Lung (tissue), 12 donors: ENCODE measurements around the gene TP53BP2. TPM values are rescaled to one million over a fixed set of nuclear protein-coding genes. Genes with fewer than 3 reads are reported as not detected.

Source experiments
- ATAC-seq: fragments of 200-7000 bp; cut with Tn5 transposase; one replicate; pipeline ENCODE4 v1.9.1; 2020; ENCODE audit warnings: moderate number of reproducible peaks; ENCODE audit not compliant: insufficient read depth, low FRiP score
- DNase-seq, 3 donors: peaks; one replicate each; pipeline ENCODE4 v3.0.0-alpha.2; 2013 to 2017
- H3K27ac ChIP-seq, 2 donors: one replicate each; pipeline ENCODE4 v1.5.1; 2013; ENCODE audit warnings: mild to moderate bottlenecking in 2 of 2, moderate library complexity in 2 of 2, control low read depth in 1 of 2, inconsistent platforms in 1 of 2, low read depth in 1 of 2, low read length in 1 of 2
- H3K27me3 ChIP-seq, 3 donors: one replicate each; pipeline ENCODE4 v1.5.1; 2013; ENCODE audit warnings: low read length in 2 of 3; ENCODE audit not compliant: control insufficient read depth in 3 of 3, insufficient read depth in 3 of 3
- H3K36me3 ChIP-seq, 4 donors: one replicate each; pipeline ENCODE4 v1.5.1; 2013; ENCODE audit warnings: low read length in 4 of 4, mild to moderate bottlenecking in 1 of 4, moderate library complexity in 1 of 4; ENCODE audit not compliant: control insufficient read depth in 4 of 4, insufficient read depth in 4 of 4
- H3K4me1 ChIP-seq, 5 donors: one replicate each; pipeline ENCODE4 v1.5.1; 2013; ENCODE audit warnings: low read length in 5 of 5, mild to moderate bottlenecking in 2 of 5, moderate library complexity in 1 of 5; ENCODE audit not compliant: control insufficient read depth in 5 of 5, insufficient read depth in 5 of 5
- H3K4me3 ChIP-seq: one replicate; pipeline ENCODE4 v1.5.1; 2013; ENCODE audit warnings: mild to moderate bottlenecking, control low read depth, moderate library complexity
- H3K9ac ChIP-seq, 2 donors: one replicate each; pipeline ENCODE4 v1.5.1; 2013; ENCODE audit warnings: low read length in 2 of 2, control low read depth in 1 of 2; ENCODE audit not compliant: insufficient read depth in 1 of 2
- H3K9me3 ChIP-seq, 4 donors: one replicate each; pipeline ENCODE4 v1.5.1; 2013; ENCODE audit warnings: low read length in 3 of 4, mild to moderate bottlenecking in 1 of 4, moderate library complexity in 1 of 4; ENCODE audit not compliant: control insufficient read depth in 4 of 4, insufficient read depth in 3 of 4
- CTCF ChIP-seq: IDR thresholded peaks from 2 replicates; pipeline ENCODE4 v1.5.1; 2012; ENCODE audit warnings: mild to moderate bottlenecking; ENCODE audit errors: control extremely low read depth, extremely low read depth
- WGBS, 2 donors: extraction: QIAGEN DNeasy Blood & Tissue Kit; methylation state at CpG; one replicate each; pipeline ENCODE4 v1.1.7; 2013; 5-methylcytosine and 5-hydroxymethylcytosine counted together
- polyA plus RNA-seq, 2 donors: library from polyadenylated mRNA; stranded (reverse); fragments of 200-250 nt; gene quantifications; one replicate each; pipeline ENCODE4 v1.2.1, GENCODE V29; 2013
- total RNA-seq, 2 donors: library from RNA; depleted of rRNA in 1 of 2; stranded (reverse); fragments of >200 nt in 1 of 2; gene quantifications; one replicate each; pipeline ENCODE4 v1.2.1, GENCODE V29; 2014 to 2021
- donor health status: control.
- donor health status: control.
- donor health status: Bipolar disorder and iron deficiency.
- donor health status: healthy.
- donor health status: DM: yes; HTN: yes; CAD: no.

TP53BP2 gene
- total and polyA plus RNA-seq, 4 donors = 11.5 to 94.2 (median 45.7) TPM

DNA sequence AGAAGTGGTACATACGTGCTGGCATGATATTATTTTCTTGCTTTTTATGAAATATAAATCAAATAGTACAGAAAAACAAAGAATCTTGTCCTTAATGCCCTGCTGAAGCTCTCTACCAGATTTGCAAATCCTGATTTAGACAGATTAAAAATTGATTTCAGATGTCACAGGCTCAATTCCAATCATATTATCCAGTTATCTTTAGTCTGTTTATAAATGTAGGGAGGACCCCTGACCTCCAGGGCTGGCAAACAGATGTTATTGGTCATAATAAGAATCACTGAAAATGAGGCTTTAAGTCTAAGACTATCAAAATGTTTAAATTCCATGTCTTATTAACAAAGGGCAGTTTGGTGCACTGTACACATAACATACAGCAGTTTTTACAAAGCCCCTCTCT, 62.1 kb downstream of the TP53BP2 start:
- H3K4me1 ChIP-seq = peaks cover 0 to 3% (median 0%) of the 10 kb centered on the region in 5 donors
- 41 to 44% methylated on average over 1 of the region's 1 CpG for WGBS, 2 donors
- no peak overlapping the region for H3K4me3 ChIP-seq
- DNase-seq (no peak), ATAC-seq (no peak)
- no peaks in the 10 kb centered on the region for H3K27me3 ChIP-seq
- peaks cover 12 to 34% (median 23%) of the 10 kb centered on the region in 4 donors for H3K36me3 ChIP-seq
- no peak overlapping the region for H3K27ac ChIP-seq
- no peak overlapping the region for H3K9ac ChIP-seq
- H3K9me3 ChIP-seq = no peaks in the 10 kb centered on the region
- no peak for TF ChIP-seq CTCF

DNA sequence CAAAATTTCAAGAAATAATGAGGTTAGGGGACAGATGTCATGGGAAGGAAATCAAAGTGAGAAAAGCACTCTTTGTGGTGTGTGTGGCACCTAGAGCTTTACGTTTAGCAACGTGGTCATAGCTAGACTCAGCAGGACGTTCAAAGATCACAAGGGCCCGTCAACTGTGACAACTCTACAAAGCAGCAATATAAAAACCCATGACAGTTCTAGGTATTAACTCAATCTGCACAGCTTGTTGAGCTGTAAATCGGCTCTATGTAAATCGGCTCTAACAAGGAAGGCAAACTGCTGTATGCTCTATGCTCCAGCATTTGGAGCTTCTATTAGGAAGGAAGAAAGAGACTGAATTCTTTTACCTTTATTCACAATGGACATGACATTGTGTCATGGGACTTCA, 64.8 kb downstream of the TP53BP2 start:
- WGBS, 2 donors = 84 to 85% methylated on average over 6 of the region's 6 CpGs
- no peak for DNase-seq

DNA sequence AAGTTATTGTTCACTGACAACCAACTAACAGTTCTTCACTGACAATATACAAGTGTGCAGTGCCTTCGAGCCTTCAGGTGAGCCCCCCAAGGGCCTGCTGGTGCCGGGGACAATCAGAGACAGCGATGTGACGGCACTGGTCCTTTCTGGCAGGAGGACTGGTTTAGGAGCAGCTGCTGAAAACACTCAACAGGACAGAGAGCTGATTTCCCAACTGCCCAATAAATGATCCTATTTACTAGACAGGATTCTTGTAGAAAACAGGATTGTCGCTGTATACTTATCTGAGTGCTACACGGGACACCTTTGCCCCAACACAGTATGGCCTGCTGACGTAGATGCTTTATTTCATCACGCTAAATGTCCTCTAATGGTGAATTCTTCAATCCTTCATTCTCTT, 65.4 kb downstream of the TP53BP2 start:
- peaks cover 0 to 3% (median 0%) of the 10 kb centered on the region in 5 donors for H3K4me1 ChIP-seq
- no peak overlapping the region for H3K9ac ChIP-seq
- no peak overlapping the region for H3K27ac ChIP-seq
- DNase-seq = no peak
- peaks cover 18 to 35% (median 25%) of the 10 kb centered on the region in 4 donors for H3K36me3 ChIP-seq
- WGBS, 2 donors = 96% methylated on average over 8 of the region's 8 CpGs
- H3K4me3 ChIP-seq = no peak overlapping the region
- no peak for ATAC-seq
- H3K27me3 ChIP-seq = no peaks in the 10 kb centered on the region
- TF ChIP-seq CTCF = no peak
- H3K9me3 ChIP-seq = no peaks in the 10 kb centered on the region

More for the DNA sequence above, 64.8 kb downstream of the TP53BP2 start:
- no peak overlapping the region for H3K4me3 ChIP-seq
- H3K9ac ChIP-seq = no peak overlapping the region
- H3K36me3 ChIP-seq = peaks cover 17 to 39% (median 24%) of the 10 kb centered on the region in 4 donors
- no peaks in the 10 kb centered on the region for H3K27me3 ChIP-seq
- H3K4me1 ChIP-seq = peaks cover 0 to 3% (median 0%) of the 10 kb centered on the region in 5 donors
- H3K27ac ChIP-seq = no peak overlapping the region
- no peak for TF ChIP-seq CTCF
- ATAC-seq = no peak
- no peaks in the 10 kb centered on the region for H3K9me3 ChIP-seq
